Suprapubic skin (tissue), 4 donors: ENCODE measurements around the gene CYP4F2. TPM values are rescaled to one million over a fixed set of nuclear protein-coding genes. Genes with fewer than 3 reads are reported as not detected.
"Not testable (repeated sequence)": the region's sequence is repeated elsewhere in the genome, so short reads cannot be mapped to it uniquely, and the experiment has no call there.

Source experiments
- DNase-seq, 2 donors: peaks; one replicate each; pipeline ENCODE4 v3.0.0-alpha.2; 2019; ENCODE audit warnings: low spot score in 2 of 2
- H3K27ac ChIP-seq: fragments of 200-600 bp; sonication (generic); one replicate; pipeline ENCODE4 v1.5.1; 2019
- H3K27me3 ChIP-seq: fragments of 200-600 bp; sonication (generic); one replicate; pipeline ENCODE4 v1.5.1; 2019
- H3K36me3 ChIP-seq: fragments of 200-600 bp; sonication (generic); one replicate; pipeline ENCODE4 v1.5.1; 2019
- H3K4me1 ChIP-seq: fragments of 200-600 bp; sonication (generic); one replicate; pipeline ENCODE4 v1.5.1; 2019
- H3K4me3 ChIP-seq: fragments of 200-600 bp; sonication (generic); one replicate; pipeline ENCODE4 v1.5.1; 2019; ENCODE audit warnings: mild to moderate bottlenecking
- H3K9me3 ChIP-seq: fragments of 200-600 bp; sonication (generic); one replicate; pipeline ENCODE4 v1.5.1; 2019
- EP300 ChIP-seq: sonication (generic); formaldehyde crosslinking; IDR thresholded peaks from one replicate; pipeline ENCODE4 v1.6.1; 2017; ENCODE audit warnings: antibody characterized with exemption
- POLR2A ChIP-seq, 2 donors: fragments of 450-650 bp; IDR thresholded peaks; one replicate each; pipeline ENCODE4 v1.6.1; 2017; ENCODE audit warnings: antibody characterized with exemption in 2 of 2, mild to moderate bottlenecking in 2 of 2, moderate library complexity in 2 of 2
- POLR2AphosphoS5 ChIP-seq, 3 donors: sonication (generic); formaldehyde crosslinking; IDR thresholded peaks; one replicate each; pipeline ENCODE4 v1.6.1; 2017; ENCODE audit warnings: antibody characterized with exemption in 3 of 3
- WGBS: methylation state at CpG from one replicate; pipeline ENCODE4 v1.1.5; 2018; 5-methylcytosine and 5-hydroxymethylcytosine counted together
- total RNA-seq, 4 donors: library from RNA; depleted of rRNA; stranded (reverse); fragments of >200 nt; gene quantifications; one replicate each; pipeline ENCODE4 v1.1.0, GENCODE V29; 2016
- TF ChIP-seq, protein P1 (sequence below), 2 donors: fragments of 200-600 bp in 1 of 2; fragments of 450-650 bp in 1 of 2; sonication (generic) in 1 of 2; IDR thresholded peaks; one replicate each; pipeline ENCODE4 v1.5.1; 2016 to 2019; ENCODE audit warnings: antibody characterized with exemption in 2 of 2, mild to moderate bottlenecking in 1 of 2, moderate library complexity in 1 of 2

CYP4F2 gene
- total RNA-seq, 4 donors from 2014 or later: 1.2 to 13.7 (median 3.3) TPM

- H3K9me3 ChIP-seq: no peaks in the 10 kb centered on the region
- H3K36me3 ChIP-seq: no peaks in the 10 kb centered on the region
- 83% methylated on average over 8 of the region's 8 CpGs for WGBS
- no peaks in the 10 kb centered on the region for H3K27me3 ChIP-seq
- no peak for DNase-seq
- H3K4me1 ChIP-seq: no peaks in the 10 kb centered on the region
- no peak overlapping the region for H3K27ac ChIP-seq
- TF ChIP-seq EP300 (no peak), POLR2AphosphoS5 (IDR thresholded peaks at IDR 0.05) (no peak), POLR2A (IDR thresholded peaks at IDR 0.05) (no peak)
- TF ChIP-seq, protein P1, sequence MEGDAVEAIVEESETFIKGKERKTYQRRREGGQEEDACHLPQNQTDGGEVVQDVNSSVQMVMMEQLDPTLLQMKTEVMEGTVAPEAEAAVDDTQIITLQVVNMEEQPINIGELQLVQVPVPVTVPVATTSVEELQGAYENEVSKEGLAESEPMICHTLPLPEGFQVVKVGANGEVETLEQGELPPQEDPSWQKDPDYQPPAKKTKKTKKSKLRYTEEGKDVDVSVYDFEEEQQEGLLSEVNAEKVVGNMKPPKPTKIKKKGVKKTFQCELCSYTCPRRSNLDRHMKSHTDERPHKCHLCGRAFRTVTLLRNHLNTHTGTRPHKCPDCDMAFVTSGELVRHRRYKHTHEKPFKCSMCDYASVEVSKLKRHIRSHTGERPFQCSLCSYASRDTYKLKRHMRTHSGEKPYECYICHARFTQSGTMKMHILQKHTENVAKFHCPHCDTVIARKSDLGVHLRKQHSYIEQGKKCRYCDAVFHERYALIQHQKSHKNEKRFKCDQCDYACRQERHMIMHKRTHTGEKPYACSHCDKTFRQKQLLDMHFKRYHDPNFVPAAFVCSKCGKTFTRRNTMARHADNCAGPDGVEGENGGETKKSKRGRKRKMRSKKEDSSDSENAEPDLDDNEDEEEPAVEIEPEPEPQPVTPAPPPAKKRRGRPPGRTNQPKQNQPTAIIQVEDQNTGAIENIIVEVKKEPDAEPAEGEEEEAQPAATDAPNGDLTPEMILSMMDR (IDR thresholded peaks at IDR 0.05): no peak
- no peak overlapping the region for H3K4me3 ChIP-seq
These were observed 68.1 kb downstream of the CYP4F2 start for GRCh38 chr19:15829786-15830185.

DNA sequence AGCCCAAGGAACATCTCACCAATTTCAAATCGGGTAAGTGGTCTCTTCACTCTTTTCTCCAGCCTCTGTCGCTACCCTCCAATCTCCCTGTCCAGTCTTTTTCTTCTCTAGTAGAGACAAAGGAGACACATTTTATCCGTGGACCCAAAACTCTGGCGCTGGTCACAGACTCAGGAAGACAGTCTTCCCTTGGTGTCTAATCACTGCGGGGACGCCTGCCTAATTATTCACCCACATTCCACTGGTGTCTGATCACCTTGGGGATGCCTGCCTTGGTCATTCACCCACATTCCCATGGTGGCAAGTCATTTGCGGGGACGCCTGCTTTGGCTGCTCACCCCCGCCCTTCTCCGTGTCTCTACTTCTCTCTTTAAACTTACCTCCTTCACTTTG, 68.6 kb downstream of the CYP4F2 start:
- Histone ChIP-seq H3K9me3 (no peaks in the 10 kb centered on the region), H3K27ac (no peak overlapping the region), H3K4me1 (no peaks in the 10 kb centered on the region), H3K36me3 (no peaks in the 10 kb centered on the region), H3K27me3 (no peaks in the 10 kb centered on the region), H3K4me3 (no peak overlapping the region)
- TF ChIP-seq EP300: no peak
- TF ChIP-seq, protein P1 (IDR thresholded peaks at IDR 0.05): no peak
- no peak for TF ChIP-seq POLR2AphosphoS5 (IDR thresholded peaks at IDR 0.05)
- TF ChIP-seq POLR2A (IDR thresholded peaks at IDR 0.05): no peak
- DNase-seq: no peak
- 95% methylated on average over 10 of the region's 10 CpGs for WGBS

- H3K27me3 ChIP-seq, H3K9me3 ChIP-seq, H3K4me3 ChIP-seq, H3K36me3 ChIP-seq, H3K4me1 ChIP-seq, DNase-seq, H3K27ac ChIP-seq: not testable (repeated sequence)
- 55% methylated on average over 12 of the region's 13 CpGs for WGBS
These were observed 69.1 kb downstream of the CYP4F2 start for GRCh38 chr19:15828611-15829305.

GRCh38 chr19:15828121-15828610, 69.7 kb downstream of the CYP4F2 start:
- 55% methylated on average over 5 of the region's 7 CpGs for WGBS
- Histone ChIP-seq H3K4me1 (no peaks in the 10 kb centered on the region), H3K27me3 (no peaks in the 10 kb centered on the region), H3K9me3 (no peaks in the 10 kb centered on the region), H3K4me3 (no peak overlapping the region), H3K36me3 (no peaks in the 10 kb centered on the region), H3K27ac (no peak overlapping the region)
- TF ChIP-seq EP300: no peak
- TF ChIP-seq POLR2AphosphoS5 (IDR thresholded peaks at IDR 0.05): no peak
- TF ChIP-seq, protein P1 (IDR thresholded peaks at IDR 0.05): no peak
- TF ChIP-seq POLR2A (IDR thresholded peaks at IDR 0.05): no peak
- no peak for DNase-seq

Other genes with a start within 250 kb of the CYP4F2 start
- gene CYP4F12, start 225.0 kb downstream of the CYP4F2 start, total RNA-seq: 100 to 1,000 TPM in 1 of 4 donors, 10 to 100 TPM in 3; 63.3 to 233 (median 84.3) TPM
- gene OR10H2, start 170.1 kb downstream of the CYP4F2 start, total RNA-seq: not detected
- gene OR10H3, start 160.1 kb downstream of the CYP4F2 start, total RNA-seq: not detected
- gene OR10H5, start 110.4 kb downstream of the CYP4F2 start, total RNA-seq: not detected
- not detected for gene OR10H1, start 82.4 kb downstream of the CYP4F2 start, total RNA-seq
- gene CYP4F11, start 36.5 kb upstream of the CYP4F2 start, total RNA-seq: 1 to 10 TPM in 1 of 4 donors, under 1 TPM in 3; 0.19 to 1.3 (median 0.72) TPM
- gene OR10H4, start 50.9 kb upstream of the CYP4F2 start, total RNA-seq: not detected
- 100 to 1,000 TPM; 195 to 224 (median 205) TPM for gene TPM4, start 178.4 kb upstream of the CYP4F2 start, total RNA-seq
- 10 to 100 TPM; 48.9 to 61.9 (median 58.5) TPM for gene RAB8A, start 213.8 kb upstream of the CYP4F2 start, total RNA-seq
- 1 to 10 TPM in 1 of 4 donors, under 1 TPM in 1, not detected in 2; 0.23 to 1.4 TPM for gene HSH2D, start 245.6 kb upstream of the CYP4F2 start, total RNA-seq